DMS 273 treated with DMSO at 0.1 percent for 48 hours (cell line): ENCODE results near the gene ZC3H13.

Experiments used
- DNase-seq: peaks from one replicate; lab custom pipeline; 2025; lab: John Stamatoyannopoulos, UW

ZC3H13 gene

DNA sequence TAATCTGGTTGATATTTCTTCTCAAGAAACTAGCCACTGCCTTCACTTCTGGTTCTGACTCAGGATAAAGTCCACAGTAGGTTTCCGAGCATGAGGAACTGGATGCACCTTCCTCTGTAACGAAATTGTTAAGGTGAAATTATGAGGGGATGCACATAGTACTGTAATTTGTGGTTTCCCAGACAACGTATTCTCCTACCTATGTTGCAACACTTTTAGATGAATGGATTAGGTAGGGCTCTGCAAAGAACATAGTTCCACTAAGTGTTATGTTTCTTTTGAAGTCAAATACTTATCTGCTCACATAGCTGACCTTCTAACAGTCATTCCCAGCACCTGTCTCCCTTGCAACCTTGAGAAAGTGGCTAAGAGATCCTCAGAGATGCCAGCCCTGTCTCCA is 5.7 kb upstream of the ZC3H13 start:
- no peak for DNase-seq

- no peak for DNase-seq
These were observed 4.9 kb upstream of the ZC3H13 start for GRCh38 chr13:46057256-46058015.

DNA sequence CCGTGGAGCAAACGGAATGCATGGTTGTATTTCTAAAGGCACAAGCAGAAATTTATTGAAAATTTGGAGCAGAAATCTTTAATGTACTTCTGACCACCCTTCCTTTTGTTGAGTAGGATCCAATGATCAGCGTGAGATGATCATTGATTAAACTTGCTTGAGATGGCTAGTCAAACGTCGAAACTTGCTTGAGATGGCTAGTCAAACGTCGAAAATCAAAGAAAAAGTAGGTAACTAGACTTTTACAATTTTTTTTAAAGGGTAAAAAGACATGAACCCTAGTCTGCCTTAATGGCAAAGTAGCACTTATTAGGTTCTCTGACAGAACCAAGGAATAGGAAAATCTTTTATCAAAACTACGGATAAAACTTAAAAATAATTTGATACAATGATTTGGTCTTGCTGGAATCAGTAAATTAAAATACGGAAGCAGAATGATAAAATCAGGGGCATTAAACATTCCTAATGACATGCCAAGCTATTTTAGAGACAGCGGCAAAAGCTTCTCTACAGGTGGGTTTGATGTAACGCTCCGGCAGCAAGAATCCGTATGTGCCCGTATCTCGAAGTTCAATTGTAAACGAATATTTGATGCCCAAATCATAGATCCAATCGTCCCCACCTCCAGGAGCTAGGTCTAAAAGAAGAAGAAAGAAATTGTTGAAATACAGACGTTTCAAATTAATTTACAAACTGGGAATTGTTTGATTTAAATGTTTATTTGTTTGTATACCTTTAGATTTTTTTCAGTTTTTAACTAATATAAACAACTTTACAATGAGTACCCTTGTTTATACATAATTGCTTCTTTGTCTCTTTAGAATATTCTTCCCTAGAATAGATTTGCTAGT is 841 bp upstream of the ZC3H13 start:
- no peak for DNase-seq

GRCh38 chr13:46051968-46052318 is 603 bp downstream of the ZC3H13 start:
- no peak for DNase-seq

DNA sequence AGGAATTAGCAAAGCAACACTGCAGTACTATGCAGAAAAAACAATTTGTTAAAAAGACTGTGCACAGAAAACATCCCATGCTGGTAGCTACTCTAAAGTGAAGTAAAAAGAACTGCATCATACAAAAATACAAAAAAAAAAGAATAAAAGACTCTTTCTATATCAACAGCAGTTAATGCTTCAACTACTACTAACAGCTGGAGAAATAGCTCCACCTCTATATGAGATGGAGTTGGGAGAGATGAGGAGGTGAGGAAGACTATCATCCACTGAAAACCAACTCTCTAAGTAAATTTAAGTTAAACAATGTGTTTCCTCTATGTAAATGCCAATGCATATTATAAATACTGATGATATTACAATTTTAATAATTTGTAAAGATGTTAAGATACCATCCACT is 1.8 kb downstream of the ZC3H13 start:
- no peak for DNase-seq

- no peak for DNase-seq
These were observed 7.1 kb downstream of the ZC3H13 start for GRCh38 chr13:46045424-46045823.

DNA sequence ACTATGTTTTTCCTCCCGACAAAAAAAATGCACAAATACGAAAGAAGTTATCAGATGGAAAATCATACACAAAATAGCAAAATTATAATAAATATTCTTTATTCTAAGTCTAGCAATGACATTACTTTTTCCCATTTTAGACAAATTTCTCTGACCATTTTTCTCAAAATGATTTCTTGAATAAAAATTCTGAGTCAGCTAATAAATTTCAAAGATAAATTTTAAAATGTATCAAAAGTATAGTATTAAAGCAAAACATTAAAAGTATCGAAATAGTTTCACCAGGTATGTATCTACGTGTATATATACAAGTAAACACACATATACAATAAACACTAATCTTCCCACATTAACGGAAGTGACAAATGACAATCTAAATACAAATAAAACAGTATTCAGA is 8.9 kb downstream of the ZC3H13 start:
- DNase-seq = no peak

DNA sequence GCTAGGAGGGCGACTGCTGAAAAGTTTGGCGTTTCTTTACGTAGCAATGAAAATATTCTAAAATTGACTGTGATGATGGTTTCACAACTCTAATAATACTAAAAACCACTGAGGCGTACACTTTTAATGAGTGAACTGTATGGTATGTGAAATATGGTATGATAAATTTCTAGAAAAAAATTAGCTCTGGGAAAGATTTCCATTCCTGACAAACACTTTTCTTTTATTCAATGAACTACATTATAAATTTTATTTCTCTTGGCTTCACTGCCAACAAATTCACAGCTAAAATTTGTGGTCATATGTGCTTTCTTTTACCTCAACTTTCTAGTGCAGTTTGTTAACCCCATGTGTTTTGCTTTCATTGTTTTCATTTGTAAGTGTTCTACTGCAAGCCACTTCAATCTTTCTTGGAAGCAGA is 11.1 kb downstream of the ZC3H13 start:
- no peak for DNase-seq

DNA sequence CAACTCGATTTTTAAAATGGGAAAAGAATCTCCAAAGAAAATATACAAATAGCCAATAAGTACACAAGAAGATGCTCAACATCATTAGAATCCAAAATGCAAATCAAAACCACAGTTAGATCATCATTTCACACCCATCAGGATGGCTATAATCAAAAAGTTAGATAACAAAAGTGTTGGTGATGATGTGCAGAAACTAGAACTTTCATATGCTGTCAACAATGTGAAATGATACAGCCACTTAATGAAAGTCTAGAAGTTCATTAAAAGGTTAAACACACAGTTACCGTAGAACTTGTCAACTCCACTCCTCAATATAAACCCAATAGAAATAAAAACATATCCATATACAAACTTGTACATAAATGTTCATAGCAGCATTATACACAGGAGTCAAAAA is 11.8 kb downstream of the ZC3H13 start:
- DNase-seq = no peak

- no peak for DNase-seq
These were observed 12.9 kb downstream of the ZC3H13 start for GRCh38 chr13:46039411-46040182.

GRCh38 chr13:46038296-46038695 is 14.2 kb downstream of the ZC3H13 start:
- DNase-seq = no peak

- DNase-seq = no peak
These were observed 17.5 kb downstream of the ZC3H13 start for GRCh38 chr13:46035066-46035465.

GRCh38 chr13:46032341-46032740 is 20.2 kb downstream of the ZC3H13 start:
- DNase-seq = no peak

GRCh38 chr13:46031581-46032263 is 20.8 kb downstream of the ZC3H13 start:
- no peak for DNase-seq

GRCh38 chr13:46025157-46025556 is 27.4 kb downstream of the ZC3H13 start:
- no peak for DNase-seq

- no peak for DNase-seq
These were observed 30.1 kb downstream of the ZC3H13 start for GRCh38 chr13:46022481-46022880.

DNA sequence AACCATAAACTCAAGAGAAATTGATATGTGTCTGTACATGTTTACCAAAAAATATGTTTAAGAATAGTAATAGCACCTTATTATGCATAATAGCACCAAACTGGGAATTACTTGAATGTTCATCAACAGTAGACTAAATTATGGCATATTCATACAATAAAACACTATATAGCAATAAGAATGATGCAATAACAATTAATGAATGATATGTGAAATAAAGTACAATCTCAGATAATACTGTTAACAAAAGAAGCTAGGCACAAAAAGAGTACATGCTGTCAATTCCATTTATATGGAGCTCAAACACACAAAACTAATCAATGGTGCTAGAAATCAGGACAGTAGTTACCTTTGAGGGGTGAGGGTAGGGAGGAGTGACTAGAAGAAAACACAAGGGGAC is 36.3 kb downstream of the ZC3H13 start:
- no peak for DNase-seq

GRCh38 chr13:46015366-46015765 is 37.2 kb downstream of the ZC3H13 start:
- DNase-seq = no peak

DNA sequence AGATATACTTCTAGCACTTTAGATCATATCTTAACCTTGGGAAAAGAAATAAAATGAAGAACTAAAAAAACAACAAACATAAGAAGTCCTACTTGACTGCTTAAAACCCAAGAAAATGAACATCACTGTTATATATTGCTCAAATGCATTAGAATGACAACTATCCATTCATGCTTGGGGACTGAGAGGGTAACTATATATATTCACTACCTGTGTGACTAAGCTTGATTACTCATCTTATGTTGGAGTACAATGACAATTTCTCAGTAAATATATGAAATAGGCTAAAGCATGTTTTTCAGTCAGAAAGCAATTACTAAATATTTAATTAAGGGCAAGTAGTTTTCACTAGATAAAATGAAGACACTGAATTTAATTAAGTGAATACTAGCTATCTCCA is 40.1 kb downstream of the ZC3H13 start:
- no peak for DNase-seq

- DNase-seq = no peak
These were observed 42.4 kb downstream of the ZC3H13 start for GRCh38 chr13:46010148-46010547.

DNA sequence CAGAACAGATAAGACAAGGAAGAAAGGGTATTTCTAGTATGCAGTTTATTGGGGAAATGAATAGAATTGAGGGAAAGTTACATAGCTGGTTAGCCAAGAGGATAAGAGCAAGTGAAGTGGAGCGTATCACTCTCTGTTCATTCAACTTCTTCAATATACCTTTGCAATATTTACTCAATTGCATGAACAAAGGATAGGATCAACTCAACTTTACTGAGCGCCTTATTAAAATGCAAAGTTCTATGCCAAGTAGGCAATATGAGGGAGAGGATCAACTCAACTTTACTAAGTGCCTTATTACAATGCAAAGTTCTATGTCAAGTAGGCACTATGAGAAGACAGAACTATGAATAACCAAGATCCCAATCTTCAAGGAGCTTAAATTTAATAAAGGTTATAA is 43.9 kb downstream of the ZC3H13 start:
- no peak for DNase-seq
